Measurements from ENCODE around the gene TECPR2. TPM values are rescaled to one million over a fixed set of nuclear protein-coding genes. Genes with fewer than 3 reads are reported as not detected.

The TECPR2 gene
- total RNA-seq, 1 experiment from 2014 or later: 12.2 TPM

- Histone ChIP-seq H3K4me1 (ENCODE audit: control insufficient read depth in 1 of 2, insufficient read depth in 2 of 2, low read length in 2 of 2) (no peaks in the 10 kb centered on the region), H3K9ac (ENCODE audit: low read length) (no peak overlapping the region), H2AFZ (ENCODE audit: low read depth, low read length, poor library complexity, severe bottlenecking) (no peak overlapping the region), H3K36me3 (ENCODE audit: control insufficient read depth in 1 of 2, insufficient read depth in 2 of 2, low read length in 2 of 2) (no peaks in the 10 kb centered on the region), H3K27me3 (ENCODE audit: insufficient read depth, low read length) (no peaks in the 10 kb centered on the region), H3K79me2 (ENCODE audit: insufficient read depth, low read length) (no peaks in the 10 kb centered on the region), H3K27ac (ENCODE audit: low read depth, low read length) (no peak overlapping the region), H3K4me3 (replicated peaks in 1 of 2; ENCODE audit: low read depth in 1 of 2, low read length in 2 of 2) (no peak overlapping the region), H3K9me2 (ENCODE audit: insufficient read depth) (no peaks in the 10 kb centered on the region), H3K9me3 (ENCODE audit: control insufficient read depth in 1 of 2, insufficient read depth in 1 of 2, low read depth in 1 of 2, low read length in 2 of 2) (no peaks in the 10 kb centered on the region), H4K20me1 (ENCODE audit: insufficient read depth) (no peaks in the 10 kb centered on the region), H3K4me2 (ENCODE audit: low read length) (no peak overlapping the region)
- ATAC-seq (no peak), DNase-seq (ENCODE audit: low read depth, low spot score) (no peak)
- ChIA-PET CTCF (interaction anchor here (1.1 kb wide), 1 partner anchor 10 kb away, joined by 4 read pairs; no protein-coding TSS in a partner anchor), RAD21 (ENCODE audit: low non-redundant PET in 1 of 2, low total read pairs in 2 of 2, uncharacterized antibody in 2 of 2, unreplicated experiment in 2 of 2) (no interaction called here), POLR2A (no interaction called here)
- TF ChIP-seq, protein P1, sequence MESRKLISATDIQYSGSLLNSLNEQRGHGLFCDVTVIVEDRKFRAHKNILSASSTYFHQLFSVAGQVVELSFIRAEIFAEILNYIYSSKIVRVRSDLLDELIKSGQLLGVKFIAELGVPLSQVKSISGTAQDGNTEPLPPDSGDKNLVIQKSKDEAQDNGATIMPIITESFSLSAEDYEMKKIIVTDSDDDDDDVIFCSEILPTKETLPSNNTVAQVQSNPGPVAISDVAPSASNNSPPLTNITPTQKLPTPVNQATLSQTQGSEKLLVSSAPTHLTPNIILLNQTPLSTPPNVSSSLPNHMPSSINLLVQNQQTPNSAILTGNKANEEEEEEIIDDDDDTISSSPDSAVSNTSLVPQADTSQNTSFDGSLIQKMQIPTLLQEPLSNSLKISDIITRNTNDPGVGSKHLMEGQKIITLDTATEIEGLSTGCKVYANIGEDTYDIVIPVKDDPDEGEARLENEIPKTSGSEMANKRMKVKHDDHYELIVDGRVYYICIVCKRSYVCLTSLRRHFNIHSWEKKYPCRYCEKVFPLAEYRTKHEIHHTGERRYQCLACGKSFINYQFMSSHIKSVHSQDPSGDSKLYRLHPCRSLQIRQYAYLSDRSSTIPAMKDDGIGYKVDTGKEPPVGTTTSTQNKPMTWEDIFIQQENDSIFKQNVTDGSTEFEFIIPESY (IDR thresholded peaks at IDR 0.05; ENCODE audit: extremely low read depth, insufficient replicate concordance, low read length): no peak
- peak; percentile 15; the same call in 1 of the 2 replicates for TF ChIP-seq RAD21 (IDR thresholded peaks at IDR 0.05; ENCODE audit: low read depth)
- intact Hi-C loops (cut with micrococcal nuclease): no loop called here
- BruUV-seq (replicated peaks): no TSS peak
Measured at GRCh38 chr14:102421411-102422057, 58.8 kb downstream of the TECPR2 start.

GRCh38 chr14:102424520-102424919, 61.8 kb downstream of the TECPR2 start:
- intact Hi-C loops (cut with micrococcal nuclease): no loop called here
- ChIA-PET CTCF (no interaction called here), RAD21 (ENCODE audit: low non-redundant PET in 1 of 2, low total read pairs in 2 of 2, uncharacterized antibody in 2 of 2, unreplicated experiment in 2 of 2) (no interaction called here), POLR2A (no interaction called here)
- H3K79me2 ChIP-seq (ENCODE audit: insufficient read depth, low read length): no peaks in the 10 kb centered on the region
- DNase-seq (ENCODE audit: low read depth, low spot score) (no peak), ATAC-seq (no peak)
- H3K27ac ChIP-seq (ENCODE audit: low read depth, low read length): no peak overlapping the region
- no peaks in the 10 kb centered on the region for H3K4me1 ChIP-seq (ENCODE audit: control insufficient read depth in 1 of 2, insufficient read depth in 2 of 2, low read length in 2 of 2)
- no peaks in the 10 kb centered on the region for H3K9me2 ChIP-seq (ENCODE audit: insufficient read depth)
- no peaks in the 10 kb centered on the region for H4K20me1 ChIP-seq (ENCODE audit: insufficient read depth)
- no TSS peak for BruUV-seq (replicated peaks)
- no peak for TF ChIP-seq REST (IDR thresholded peaks at IDR 0.05; ENCODE audit: low read depth)
- TF ChIP-seq ZFX (IDR thresholded peaks at IDR 0.05): no peak
- no peak for TF ChIP-seq RAD21 (IDR thresholded peaks at IDR 0.05; ENCODE audit: low read depth)
- TF ChIP-seq CTCF (IDR thresholded peaks at IDR 0.05 in 2 of 3, conservative IDR thresholded peaks at IDR 0.05 in 1 of 3; ENCODE audit: borderline replicate concordance in 1 of 3, insufficient read depth in 1 of 3, low read depth in 2 of 3, low read length in 2 of 3): no peak
- no peak overlapping the region for H3K4me2 ChIP-seq (ENCODE audit: low read length)
- H3K9ac ChIP-seq (ENCODE audit: low read length): no peak overlapping the region
- no peak overlapping the region for H2AFZ ChIP-seq (ENCODE audit: low read depth, low read length, poor library complexity, severe bottlenecking)
- no peaks in the 10 kb centered on the region for H3K36me3 ChIP-seq (ENCODE audit: control insufficient read depth in 1 of 2, insufficient read depth in 2 of 2, low read length in 2 of 2)
- no peak overlapping the region for H3K4me3 ChIP-seq (replicated peaks in 1 of 2; ENCODE audit: low read depth in 1 of 2, low read length in 2 of 2)
- H3K9me3 ChIP-seq (ENCODE audit: control insufficient read depth in 1 of 2, insufficient read depth in 1 of 2, low read depth in 1 of 2, low read length in 2 of 2): no peaks in the 10 kb centered on the region
- no peaks in the 10 kb centered on the region for H3K27me3 ChIP-seq (ENCODE audit: insufficient read depth, low read length)
